GM19328 (cell line): ENCODE measurements around the gene CCT8L2.
"Not testable (repeated sequence)": the region's sequence is repeated elsewhere in the genome, so short reads cannot be mapped to it uniquely, and the experiment has no call there.

Experiments
- ATAC-seq: cut with Tn5 transposase; IDR thresholded peaks from one replicate; pipeline ENCODE4 v1.9.1; 2021; ENCODE audit warnings: mild to moderate bottlenecking, moderate library complexity; ENCODE audit not compliant: unreplicated experiment

The CCT8L2 gene

GRCh38 chr22:16559056-16559955 lies 33.3 kb downstream of the CCT8L2 start:
- no peak for ATAC-seq

- ATAC-seq: not testable (repeated sequence)
Measured at GRCh38 chr22:16558376-16558945, 34.1 kb downstream of the CCT8L2 start.

- ATAC-seq: not testable (repeated sequence)
Measured at GRCh38 chr22:16557511-16557910, 35.1 kb downstream of the CCT8L2 start.

GRCh38 chr22:16555077-16555994 lies 37.3 kb downstream of the CCT8L2 start:
- ATAC-seq: not testable (repeated sequence)

GRCh38 chr22:16543310-16543709 lies 49.3 kb downstream of the CCT8L2 start:
- ATAC-seq: not testable (repeated sequence)
